ENCODE measurements around the gene AKR1C8.

AKR1C8 gene

DNA sequence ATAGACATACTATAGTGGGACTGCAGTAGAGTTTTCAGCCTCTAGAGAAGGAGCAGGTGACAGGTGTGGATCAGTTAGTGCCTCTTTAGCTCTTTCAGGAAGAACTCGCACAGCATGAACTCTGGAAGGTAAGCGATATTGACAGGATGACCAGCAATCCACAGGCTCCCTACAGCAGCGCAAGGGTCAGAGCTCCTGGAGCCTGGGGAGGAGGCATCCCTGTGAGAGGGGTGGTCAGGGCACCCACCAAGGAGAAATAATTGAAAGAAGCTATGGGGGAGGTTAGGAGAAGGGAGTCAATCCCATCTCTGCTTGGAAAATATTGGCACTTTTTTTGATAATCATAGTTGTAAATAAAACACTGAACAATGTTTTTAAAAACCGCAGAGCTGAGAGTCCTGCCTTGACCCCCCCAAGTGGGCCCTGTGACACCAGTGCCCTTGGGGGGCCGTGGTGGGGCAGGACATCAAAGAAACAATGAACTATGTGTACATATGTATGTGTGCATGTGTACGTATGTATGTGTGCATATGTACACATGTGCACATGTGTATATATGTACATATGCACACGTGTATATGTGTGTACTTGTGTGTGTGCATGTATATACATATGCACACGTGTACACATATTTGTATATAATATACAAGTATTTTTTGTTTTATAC lies 77.0 kb downstream of the AKR1C8 start:
- DNase-seq (ENCODE audit: low read depth) = no peak

DNA sequence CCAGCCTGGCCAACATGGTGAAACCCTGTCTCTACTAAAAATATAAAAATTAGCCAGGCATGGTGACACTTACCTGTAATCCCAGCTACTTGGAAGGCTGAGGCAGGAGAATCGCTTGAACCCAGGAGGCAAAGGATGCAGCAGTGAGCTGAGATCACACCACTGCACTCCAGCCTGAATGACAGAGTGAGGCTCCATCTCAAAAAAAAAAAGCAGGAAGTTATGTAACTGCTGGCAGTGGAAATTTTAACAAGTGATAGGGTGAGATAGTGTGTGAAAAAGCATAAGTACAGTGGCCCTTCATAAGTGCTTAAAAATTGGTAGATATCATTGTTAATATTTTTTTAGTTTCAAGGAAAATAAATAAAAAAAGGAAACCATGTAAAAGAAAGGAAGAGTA lies 78.4 kb downstream of the AKR1C8 start:
- DNase-seq (ENCODE audit: low read depth) = no peak

DNA sequence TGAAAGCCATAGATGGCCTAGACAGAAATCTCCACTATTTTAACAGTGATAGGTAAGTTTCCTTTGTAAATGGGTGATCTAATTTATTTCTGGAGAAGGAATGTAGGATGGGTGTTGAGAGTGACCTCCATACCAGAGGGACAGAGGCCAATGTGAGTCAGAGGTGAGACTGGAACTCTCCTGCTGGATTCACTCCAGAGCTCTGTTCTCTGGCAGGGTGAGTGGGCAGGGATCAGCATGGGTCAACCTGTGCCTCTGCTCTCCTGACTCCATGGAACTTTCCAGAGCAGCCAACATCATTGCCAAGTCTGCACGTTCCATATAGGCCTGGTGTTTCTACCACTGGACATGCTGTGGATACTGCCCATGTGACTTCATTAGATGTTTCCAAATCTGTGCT lies 79.3 kb downstream of the AKR1C8 start:
- no peak for DNase-seq (ENCODE audit: low read depth)

Measured in stimulated activated CD8-positive, alpha-beta memory T cell treated with anti-CD3 and anti-CD28 coated beads, Interleukin-12 subunit alpha, Interleukin-12 subunit beta, amount 100 ng/mL, for 4 hours (primary cell).